ENCODE results near the gene NHLRC2. TPM values are rescaled to one million over a fixed set of nuclear protein-coding genes. Genes with fewer than 3 reads are reported as not detected.
A peak's percentile ranks its signal among the peaks of the same experiment; 100 is the strongest.

The NHLRC2 gene
- total and polyA plus RNA-seq, 2 of the 13 experiments (the other 11 are each of a cell fraction or from before 2014, with no cell fraction given), result 7.6 to 12.7 TPM

DNA sequence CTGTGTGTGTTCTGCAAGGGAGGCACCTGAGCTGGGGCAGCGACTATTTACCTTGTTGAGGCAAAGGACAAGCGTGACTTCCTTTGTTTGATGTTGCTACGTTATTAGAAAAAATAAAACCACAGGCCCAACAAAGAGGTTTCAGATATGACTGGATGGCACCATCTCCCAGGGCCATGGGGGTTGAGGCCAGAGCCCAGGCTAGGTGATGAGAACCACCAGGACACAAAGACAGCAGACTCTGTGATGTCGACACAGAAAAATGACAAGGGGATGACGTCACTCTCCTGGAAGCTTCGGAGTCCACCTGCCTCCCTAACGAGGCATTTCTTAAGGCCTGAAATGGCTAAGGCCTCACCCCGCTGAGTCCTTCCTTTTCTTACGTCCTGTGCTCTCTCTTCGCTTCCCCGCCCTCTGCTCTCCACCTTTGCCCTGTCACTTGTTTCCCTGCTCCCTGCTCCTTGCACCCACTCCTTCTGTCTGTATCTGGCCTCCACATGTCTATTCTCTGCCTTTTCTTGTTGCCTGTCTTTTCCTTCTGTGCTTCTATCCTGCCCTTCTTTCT lies 106.2 kb downstream of the NHLRC2 start (continued):
- TF ChIP-seq, protein P1, sequence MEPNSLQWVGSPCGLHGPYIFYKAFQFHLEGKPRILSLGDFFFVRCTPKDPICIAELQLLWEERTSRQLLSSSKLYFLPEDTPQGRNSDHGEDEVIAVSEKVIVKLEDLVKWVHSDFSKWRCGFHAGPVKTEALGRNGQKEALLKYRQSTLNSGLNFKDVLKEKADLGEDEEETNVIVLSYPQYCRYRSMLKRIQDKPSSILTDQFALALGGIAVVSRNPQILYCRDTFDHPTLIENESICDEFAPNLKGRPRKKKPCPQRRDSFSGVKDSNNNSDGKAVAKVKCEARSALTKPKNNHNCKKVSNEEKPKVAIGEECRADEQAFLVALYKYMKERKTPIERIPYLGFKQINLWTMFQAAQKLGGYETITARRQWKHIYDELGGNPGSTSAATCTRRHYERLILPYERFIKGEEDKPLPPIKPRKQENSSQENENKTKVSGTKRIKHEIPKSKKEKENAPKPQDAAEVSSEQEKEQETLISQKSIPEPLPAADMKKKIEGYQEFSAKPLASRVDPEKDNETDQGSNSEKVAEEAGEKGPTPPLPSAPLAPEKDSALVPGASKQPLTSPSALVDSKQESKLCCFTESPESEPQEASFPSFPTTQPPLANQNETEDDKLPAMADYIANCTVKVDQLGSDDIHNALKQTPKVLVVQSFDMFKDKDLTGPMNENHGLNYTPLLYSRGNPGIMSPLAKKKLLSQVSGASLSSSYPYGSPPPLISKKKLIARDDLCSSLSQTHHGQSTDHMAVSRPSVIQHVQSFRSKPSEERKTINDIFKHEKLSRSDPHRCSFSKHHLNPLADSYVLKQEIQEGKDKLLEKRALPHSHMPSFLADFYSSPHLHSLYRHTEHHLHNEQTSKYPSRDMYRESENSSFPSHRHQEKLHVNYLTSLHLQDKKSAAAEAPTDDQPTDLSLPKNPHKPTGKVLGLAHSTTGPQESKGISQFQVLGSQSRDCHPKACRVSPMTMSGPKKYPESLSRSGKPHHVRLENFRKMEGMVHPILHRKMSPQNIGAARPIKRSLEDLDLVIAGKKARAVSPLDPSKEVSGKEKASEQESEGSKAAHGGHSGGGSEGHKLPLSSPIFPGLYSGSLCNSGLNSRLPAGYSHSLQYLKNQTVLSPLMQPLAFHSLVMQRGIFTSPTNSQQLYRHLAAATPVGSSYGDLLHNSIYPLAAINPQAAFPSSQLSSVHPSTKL (CRISPR knock-in tag; IDR thresholded peaks at IDR 0.05), result 0 out of 2 replicates have a peak, but pooled peaks have one; percentile 10
- TF ChIP-seq, protein P2, sequence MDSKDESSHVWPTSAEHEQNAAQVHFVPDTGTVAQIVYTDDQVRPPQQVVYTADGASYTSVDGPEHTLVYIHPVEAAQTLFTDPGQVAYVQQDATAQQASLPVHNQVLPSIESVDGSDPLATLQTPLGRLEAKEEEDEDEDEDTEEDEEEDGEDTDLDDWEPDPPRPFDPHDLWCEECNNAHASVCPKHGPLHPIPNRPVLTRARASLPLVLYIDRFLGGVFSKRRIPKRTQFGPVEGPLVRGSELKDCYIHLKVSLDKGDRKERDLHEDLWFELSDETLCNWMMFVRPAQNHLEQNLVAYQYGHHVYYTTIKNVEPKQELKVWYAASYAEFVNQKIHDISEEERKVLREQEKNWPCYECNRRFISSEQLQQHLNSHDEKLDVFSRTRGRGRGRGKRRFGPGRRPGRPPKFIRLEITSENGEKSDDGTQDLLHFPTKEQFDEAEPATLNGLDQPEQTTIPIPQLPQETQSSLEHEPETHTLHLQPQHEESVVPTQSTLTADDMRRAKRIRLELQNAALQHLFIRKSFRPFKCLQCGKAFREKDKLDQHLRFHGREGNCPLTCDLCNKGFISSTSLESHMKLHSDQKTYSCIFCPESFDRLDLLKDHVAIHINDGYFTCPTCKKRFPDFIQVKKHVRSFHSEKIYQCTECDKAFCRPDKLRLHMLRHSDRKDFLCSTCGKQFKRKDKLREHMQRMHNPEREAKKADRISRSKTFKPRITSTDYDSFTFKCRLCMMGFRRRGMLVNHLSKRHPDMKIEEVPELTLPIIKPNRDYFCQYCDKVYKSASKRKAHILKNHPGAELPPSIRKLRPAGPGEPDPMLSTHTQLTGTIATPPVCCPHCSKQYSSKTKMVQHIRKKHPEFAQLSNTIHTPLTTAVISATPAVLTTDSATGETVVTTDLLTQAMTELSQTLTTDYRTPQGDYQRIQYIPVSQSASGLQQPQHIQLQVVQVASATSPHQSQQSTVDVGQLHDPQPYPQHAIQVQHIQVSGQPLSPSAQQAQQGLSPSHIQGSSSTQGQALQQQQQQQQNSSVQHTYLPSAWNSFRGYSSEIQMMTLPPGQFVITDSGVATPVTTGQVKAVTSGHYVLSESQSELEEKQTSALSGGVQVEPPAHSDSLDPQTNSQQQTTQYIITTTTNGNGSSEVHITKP (CRISPR knock-in tag; IDR thresholded peaks at IDR 0.05; ENCODE audit: low read depth), result peak; percentile 98
- no peak for TF ChIP-seq SOX6 (IDR thresholded peaks at IDR 0.05)
- TF ChIP-seq SOX6 (CRISPR knock-in tag; IDR thresholded peaks at IDR 0.05), result peak; percentile 71
- peak; percentile 80; the same call in 1 of the 2 replicates for TF ChIP-seq SOX5 (CRISPR knock-in tag; IDR thresholded peaks at IDR 0.05; ENCODE audit: borderline replicate concordance)
- TF ChIP-seq SP5 (CRISPR knock-in tag; IDR thresholded peaks at IDR 0.05; ENCODE audit: borderline replicate concordance, low read depth), result peak; percentile 34; the same call in 1 of the 2 replicates
- 0 out of 2 replicates have a peak, but pooled peaks have one; percentile 15 for TF ChIP-seq ZFX (CRISPR knock-in tag; IDR thresholded peaks at IDR 0.05; ENCODE audit: low read depth)
- peak; percentile 34; the same call in 1 of the 2 replicates for TF ChIP-seq NR2F6 (IDR thresholded peaks at IDR 0.05)
- TF ChIP-seq NR2F6 (CRISPR knock-in tag; IDR thresholded peaks at IDR 0.05), result no peak
- TF ChIP-seq JUN (CRISPR knock-in tag; IDR thresholded peaks at IDR 0.05), result peak; percentile 27; the same call in 1 of the 2 replicates
- TF ChIP-seq, protein P3, sequence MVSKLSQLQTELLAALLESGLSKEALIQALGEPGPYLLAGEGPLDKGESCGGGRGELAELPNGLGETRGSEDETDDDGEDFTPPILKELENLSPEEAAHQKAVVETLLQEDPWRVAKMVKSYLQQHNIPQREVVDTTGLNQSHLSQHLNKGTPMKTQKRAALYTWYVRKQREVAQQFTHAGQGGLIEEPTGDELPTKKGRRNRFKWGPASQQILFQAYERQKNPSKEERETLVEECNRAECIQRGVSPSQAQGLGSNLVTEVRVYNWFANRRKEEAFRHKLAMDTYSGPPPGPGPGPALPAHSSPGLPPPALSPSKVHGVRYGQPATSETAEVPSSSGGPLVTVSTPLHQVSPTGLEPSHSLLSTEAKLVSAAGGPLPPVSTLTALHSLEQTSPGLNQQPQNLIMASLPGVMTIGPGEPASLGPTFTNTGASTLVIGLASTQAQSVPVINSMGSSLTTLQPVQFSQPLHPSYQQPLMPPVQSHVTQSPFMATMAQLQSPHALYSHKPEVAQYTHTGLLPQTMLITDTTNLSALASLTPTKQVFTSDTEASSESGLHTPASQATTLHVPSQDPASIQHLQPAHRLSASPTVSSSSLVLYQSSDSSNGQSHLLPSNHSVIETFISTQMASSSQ (IDR thresholded peaks at IDR 0.05; ENCODE audit: low read depth), result no peak
- TF ChIP-seq, protein P3 (CRISPR knock-in tag; IDR thresholded peaks at IDR 0.05; ENCODE audit: borderline replicate concordance), result no peak
- TF ChIP-seq ZNF619 (CRISPR knock-in tag; IDR thresholded peaks at IDR 0.05), result peak; percentile 71; the same call in 1 of the 2 replicates
- no peak for TF ChIP-seq NFIC (IDR thresholded peaks at IDR 0.05; ENCODE audit: low read length)
- TF ChIP-seq ATF1 (CRISPR knock-in tag; IDR thresholded peaks at IDR 0.05), result 0 out of 2 replicates have a peak, but pooled peaks have one; percentile 15
- TF ChIP-seq EHMT2 (IDR thresholded peaks at IDR 0.05; ENCODE audit: borderline replicate concordance, low read depth, low read length), result peak; percentile 19; the same call in 1 of the 2 replicates
- TF ChIP-seq BHLHE40 (IDR thresholded peaks at IDR 0.05; ENCODE audit: low read length), result peak; percentile 68; the same call in 1 of the 2 replicates
- 0 out of 2 replicates have a peak, but pooled peaks have one; percentile 24 for TF ChIP-seq SOX13 (IDR thresholded peaks at IDR 0.05)
- TF ChIP-seq SOX13 (CRISPR knock-in tag; conservative IDR thresholded peaks at IDR 0.05 in 1 of 2, IDR thresholded peaks at IDR 0.05 in 1 of 2), result peak in 1 of 2 experiments; percentile 55; a peak in 2 of 4 replicates
